IPS DF 6.9 (cell line): Measurements from ENCODE around the gene EIF3B.
"Not testable (repeated sequence)": the region's sequence is repeated elsewhere in the genome, so short reads cannot be mapped to it uniquely, and the experiment has no call there.

ENCODE experiments used
- DNase-seq: peaks from one replicate; pipeline ENCODE4 v3.0.0-alpha.2; 2013; ENCODE audit warnings: low read depth, low spot score
- H3K27ac ChIP-seq: one replicate; pipeline ENCODE4 v1.5.1; 2013; ENCODE audit warnings: low read length, control low read depth
- H3K27me3 ChIP-seq: 2 replicates; pipeline ENCODE4 v1.6.1; 2013; ENCODE audit warnings: mild to moderate bottlenecking, low read length; ENCODE audit not compliant: control insufficient read depth, insufficient read depth
- H3K36me3 ChIP-seq: 2 replicates; pipeline ENCODE4 v1.6.1; 2013; ENCODE audit warnings: low read length; ENCODE audit not compliant: control insufficient read depth, insufficient read depth
- H3K4me1 ChIP-seq: 2 replicates; pipeline ENCODE4 v1.6.1; 2013; ENCODE audit warnings: low read length; ENCODE audit not compliant: control insufficient read depth, insufficient read depth
- H3K4me3 ChIP-seq: 2 replicates; pipeline ENCODE4 v1.5.1; 2013; ENCODE audit warnings: mild to moderate bottlenecking, low read length
- H3K9me3 ChIP-seq: 2 replicates; pipeline ENCODE4 v1.6.1; 2013; ENCODE audit warnings: low read length, inconsistent platforms; ENCODE audit not compliant: control insufficient read depth, insufficient read depth
- WGBS: extraction: QIAGEN DNeasy Blood & Tissue Kit; methylation state at CpG from one replicate; pipeline ENCODE4 v1.1.7; 2013; ENCODE audit warnings: mixed read lengths, missing lambda C conversion rate; ENCODE audit not compliant: insufficient read length, insufficient coverage; 5-methylcytosine and 5-hydroxymethylcytosine counted together

Gene EIF3B

DNA sequence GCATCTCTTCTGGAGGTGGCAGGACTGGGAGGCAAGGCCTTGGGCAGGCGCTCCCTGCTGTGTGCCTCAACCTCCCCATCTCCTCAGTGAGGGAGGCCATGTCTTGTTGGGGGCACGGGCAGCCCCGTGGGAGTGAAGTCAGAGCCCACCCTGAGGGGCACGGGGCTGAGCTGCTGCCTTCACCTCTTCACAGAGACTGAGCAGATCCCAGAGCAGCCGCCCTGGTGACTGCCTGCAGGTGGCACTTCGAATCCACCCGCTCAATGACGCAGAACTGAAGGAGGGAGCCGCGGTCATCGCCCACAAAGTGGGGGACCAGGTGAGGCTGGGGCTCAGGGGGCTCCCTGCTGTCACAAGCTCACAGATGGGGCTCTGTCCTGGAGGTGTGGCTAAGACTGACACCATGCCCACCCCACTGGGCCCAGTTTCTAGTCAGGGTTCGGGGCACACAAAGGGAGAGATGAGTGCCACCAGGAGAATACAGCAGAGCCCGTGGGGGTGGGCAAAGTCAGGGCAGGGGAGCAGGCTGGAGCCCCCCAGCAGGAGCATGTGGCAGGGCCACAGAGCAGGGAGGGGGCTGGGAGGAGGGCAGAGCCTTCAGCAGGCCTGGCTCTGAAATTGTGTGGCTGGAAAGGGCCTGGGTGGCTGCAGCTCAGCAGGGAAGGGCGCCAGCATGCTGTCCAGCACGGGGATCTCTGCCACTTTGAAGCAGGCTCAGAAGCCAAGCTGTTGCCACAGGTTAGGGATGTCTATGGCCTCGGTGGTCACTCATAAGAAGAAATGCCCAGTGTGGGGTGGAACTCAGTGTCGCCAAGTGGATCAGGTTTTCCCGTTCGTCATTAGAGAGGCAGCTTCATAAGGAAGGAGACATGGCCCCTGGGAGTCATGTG, 30.0 kb downstream of the EIF3B start:
- H3K4me3 ChIP-seq = no peak overlapping the region
- H3K4me1 ChIP-seq = no peaks in the 10 kb centered on the region; the same call in none of the 2 replicates
- no peak for DNase-seq
- no peaks in the 10 kb centered on the region for H3K27me3 ChIP-seq
- H3K9me3 ChIP-seq = no peaks in the 10 kb centered on the region
- WGBS = no CpG with 5 or more reads among the region's 19 CpGs
- no peak overlapping the region for H3K27ac ChIP-seq
- H3K36me3 ChIP-seq = peaks cover 26% of the 10 kb centered on the region

DNA sequence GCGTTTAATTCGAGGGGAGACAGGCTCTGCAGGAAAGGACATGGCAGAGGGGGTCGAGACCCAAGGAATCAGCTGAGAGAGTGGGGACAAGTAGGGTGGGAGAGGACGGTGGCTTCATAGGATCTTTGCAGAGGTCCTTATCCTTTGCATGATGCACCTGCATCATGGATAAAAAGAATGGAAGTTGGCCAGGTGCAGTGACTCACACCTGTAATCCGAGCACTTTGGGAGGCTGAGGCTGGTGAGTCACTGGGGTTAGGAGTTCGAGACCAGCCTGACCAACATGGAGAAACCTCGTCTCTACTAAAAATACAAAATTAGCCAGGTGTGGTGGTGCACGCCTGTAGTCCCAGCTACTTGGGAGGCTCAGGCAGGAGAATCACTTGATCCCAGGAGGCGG, 31.5 kb downstream of the EIF3B start:
- no CpG with 5 or more reads among the region's 9 CpGs for WGBS
- H3K36me3 ChIP-seq = peaks cover 12% of the 10 kb centered on the region
- DNase-seq = not testable (repeated sequence)

DNA sequence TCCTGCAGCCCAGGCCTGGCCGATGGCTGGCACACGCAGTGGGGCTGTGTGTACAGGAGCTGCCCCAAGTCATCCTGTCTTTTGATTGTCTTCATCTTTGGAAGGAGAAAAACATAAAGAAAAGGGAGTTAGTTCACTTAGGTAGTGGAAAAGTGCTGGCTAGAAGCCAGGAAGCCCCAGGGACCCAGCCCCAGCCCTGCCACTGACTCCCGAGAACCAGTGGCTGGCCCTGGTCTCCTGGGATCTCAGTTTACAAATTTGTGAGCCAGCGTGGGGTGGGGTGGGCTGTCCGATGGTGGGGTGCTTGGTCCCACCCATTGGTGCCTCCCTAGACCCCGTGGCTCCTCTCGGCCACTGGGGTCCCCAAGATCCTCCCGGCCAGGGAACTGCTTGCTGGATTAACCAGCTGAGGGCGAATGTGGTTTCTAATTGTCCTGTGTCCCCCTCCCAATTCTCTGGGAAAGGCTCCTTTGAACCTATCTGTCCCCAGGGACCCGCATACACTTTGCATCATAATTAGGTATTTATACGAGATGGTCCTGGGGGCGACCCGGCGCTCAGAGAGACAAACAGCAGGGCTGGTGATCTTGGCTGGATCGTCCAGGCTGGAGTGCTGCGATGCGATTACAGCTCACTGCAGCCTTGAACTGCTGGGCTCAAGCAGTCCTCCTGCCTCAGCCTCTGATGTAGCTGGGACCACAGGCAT, 32.5 kb downstream of the EIF3B start:
- WGBS = no CpG with 5 or more reads among the region's 17 CpGs
- H3K27me3 ChIP-seq = no peaks in the 10 kb centered on the region
- no peak for DNase-seq
- no peaks in the 10 kb centered on the region for H3K9me3 ChIP-seq
- H3K27ac ChIP-seq = no peak overlapping the region
- no peak overlapping the region for H3K4me3 ChIP-seq
- no peaks in the 10 kb centered on the region; the same call in none of the 2 replicates for H3K4me1 ChIP-seq
- H3K36me3 ChIP-seq = peaks cover 4% of the 10 kb centered on the region; the same call in 1 of the 2 replicates

More for the DNA sequence above, 31.5 kb downstream of the EIF3B start:
- not testable (repeated sequence) for H3K27me3 ChIP-seq, H3K4me3 ChIP-seq, H3K27ac ChIP-seq, H3K9me3 ChIP-seq, H3K4me1 ChIP-seq

DNA sequence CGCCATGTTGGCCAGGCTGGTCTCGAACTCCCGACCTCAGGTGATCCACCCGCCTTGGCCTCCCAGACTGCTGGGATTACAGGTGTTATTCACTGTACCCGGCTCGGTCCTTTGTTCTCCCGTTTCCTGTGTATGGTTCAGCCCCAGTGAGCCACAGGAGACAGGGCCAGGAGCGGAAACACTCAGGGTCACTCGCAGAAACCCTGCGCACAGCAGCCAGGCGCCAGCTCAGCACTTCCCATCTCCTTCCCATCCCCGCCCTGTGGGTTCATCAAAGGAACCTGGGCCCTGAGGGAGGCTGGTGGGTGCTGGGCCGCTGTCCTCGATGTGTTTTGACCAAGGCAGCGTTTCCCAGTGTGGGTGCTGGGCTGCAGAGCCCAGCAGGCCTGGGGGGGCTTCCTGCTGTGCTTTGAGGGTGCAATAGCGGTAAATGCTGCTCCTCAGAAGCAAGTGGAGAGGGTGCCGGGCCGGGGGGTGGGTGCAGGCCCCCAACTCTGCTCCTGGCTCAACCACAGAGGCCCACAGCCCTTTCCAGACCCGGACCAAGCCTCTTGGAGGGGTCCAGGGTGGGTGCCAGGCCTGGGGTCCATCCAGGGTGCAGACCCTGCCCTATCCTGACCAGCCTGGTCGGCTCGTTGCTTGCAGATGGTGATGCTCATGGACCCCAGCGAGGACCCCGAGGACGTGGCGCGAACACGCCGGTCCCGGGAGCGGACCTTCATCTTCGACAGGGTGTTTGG, 33.4 kb downstream of the EIF3B start:
- H3K9me3 ChIP-seq = no peaks in the 10 kb centered on the region
- no peaks in the 10 kb centered on the region for H3K27me3 ChIP-seq
- H3K4me1 ChIP-seq = no peaks in the 10 kb centered on the region; the same call in none of the 2 replicates
- no CpG with 5 or more reads among the region's 31 CpGs for WGBS
- peaks cover 3% of the 10 kb centered on the region; the same call in 1 of the 2 replicates for H3K36me3 ChIP-seq
- DNase-seq = no peak
- no peak overlapping the region for H3K4me3 ChIP-seq
- H3K27ac ChIP-seq = no peak overlapping the region

DNA sequence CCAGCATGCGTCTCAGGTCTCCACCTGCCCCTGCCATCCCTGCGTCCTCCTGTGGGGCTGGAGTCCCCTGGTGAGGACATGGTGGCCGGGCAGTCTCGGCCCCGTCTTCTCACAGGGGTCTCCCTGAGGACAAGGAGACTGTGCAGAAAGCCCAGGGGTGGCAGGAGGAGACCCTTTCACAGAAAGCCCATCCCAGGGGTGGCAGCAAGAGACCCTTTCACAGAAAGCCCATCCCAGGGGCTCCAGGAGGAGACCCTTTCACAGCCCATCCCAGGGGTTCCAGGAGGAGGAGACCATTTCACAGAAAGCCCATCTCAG, 34.0 kb downstream of the EIF3B start:
- Histone ChIP-seq H3K36me3 (no peaks in the 10 kb centered on the region; the same call in 1 of the 2 replicates), H3K4me1 (no peaks in the 10 kb centered on the region; the same call in none of the 2 replicates), H3K27me3 (no peaks in the 10 kb centered on the region), H3K9me3 (no peaks in the 10 kb centered on the region), H3K27ac (no peak overlapping the region), H3K4me3 (no peak overlapping the region)
- no CpG with 5 or more reads among the region's 5 CpGs for WGBS
- no peak for DNase-seq

DNA sequence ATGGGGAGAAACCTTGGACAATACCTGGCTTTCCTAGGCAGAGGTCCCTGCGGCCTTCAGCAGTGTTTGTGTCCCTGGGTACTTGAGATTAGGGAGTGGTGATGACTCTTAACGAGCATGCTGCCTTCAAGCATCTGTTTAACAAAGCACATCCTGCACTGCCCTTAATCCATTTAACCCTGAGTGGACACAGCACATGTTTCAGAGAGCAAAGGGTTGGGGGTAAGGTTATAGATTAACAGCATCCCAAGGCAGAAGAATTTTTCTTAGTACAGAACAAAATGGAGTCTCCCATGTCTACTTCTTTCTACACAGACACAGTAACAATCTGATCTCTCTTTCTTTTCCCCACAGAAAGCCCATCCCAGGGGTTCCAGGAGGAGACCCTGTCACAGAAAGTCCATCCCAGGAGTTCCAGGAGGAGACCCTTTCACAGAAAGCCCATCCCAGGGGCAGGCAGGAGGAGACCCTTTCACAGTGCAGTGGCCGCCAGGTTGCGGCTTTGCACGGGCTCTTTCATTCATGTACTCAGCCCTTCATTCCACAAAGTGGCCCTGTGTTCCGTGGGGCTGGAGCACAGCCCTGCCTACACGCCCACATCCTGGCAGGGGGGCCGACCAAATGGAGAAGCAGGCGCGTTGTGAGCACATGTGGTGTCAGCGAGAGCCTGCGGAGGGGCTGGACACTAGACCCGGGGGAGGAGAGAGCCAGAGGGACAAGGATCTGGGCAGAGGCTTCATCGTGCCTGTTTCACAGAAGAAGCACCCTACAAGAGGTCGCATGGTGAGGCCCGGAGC, 35.6 kb downstream of the EIF3B start:
- no CpG with 5 or more reads among the region's 16 CpGs for whole genome bisulfite sequencing
- H3K9me3 ChIP-seq, H3K27me3 ChIP-seq, H3K27ac ChIP-seq, H3K4me3 ChIP-seq, H3K4me1 ChIP-seq, DNase-seq, H3K36me3 ChIP-seq: not testable (repeated sequence)

DNA sequence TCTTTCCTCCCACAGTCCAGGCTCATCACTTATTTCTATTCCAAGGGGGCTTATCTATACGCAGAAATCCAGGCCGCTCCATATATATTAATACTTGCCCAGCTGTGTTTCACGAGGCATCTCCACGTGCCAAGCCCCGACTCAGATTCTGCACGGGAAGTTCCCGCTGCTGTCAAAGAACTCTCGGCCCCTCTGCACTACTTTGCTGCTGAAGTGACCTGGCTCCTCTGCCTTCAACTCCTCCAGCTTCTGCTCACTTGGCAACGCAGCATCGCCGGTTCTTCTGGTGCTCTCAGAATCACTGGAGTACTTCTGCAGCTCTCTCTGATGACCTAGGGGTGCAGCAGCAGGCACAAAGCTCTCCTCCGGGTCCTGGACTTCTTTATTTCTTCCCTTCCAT, 39.1 kb downstream of the EIF3B start:
- DNase-seq = no peak
- Histone ChIP-seq H3K36me3 (no peaks in the 10 kb centered on the region), H3K9me3 (no peaks in the 10 kb centered on the region), H3K27me3 (no peaks in the 10 kb centered on the region), H3K4me3 (no peak overlapping the region), H3K4me1 (no peaks in the 10 kb centered on the region), H3K27ac (no peak overlapping the region)
- no CpG with 5 or more reads among the region's 12 CpGs for WGBS

DNA sequence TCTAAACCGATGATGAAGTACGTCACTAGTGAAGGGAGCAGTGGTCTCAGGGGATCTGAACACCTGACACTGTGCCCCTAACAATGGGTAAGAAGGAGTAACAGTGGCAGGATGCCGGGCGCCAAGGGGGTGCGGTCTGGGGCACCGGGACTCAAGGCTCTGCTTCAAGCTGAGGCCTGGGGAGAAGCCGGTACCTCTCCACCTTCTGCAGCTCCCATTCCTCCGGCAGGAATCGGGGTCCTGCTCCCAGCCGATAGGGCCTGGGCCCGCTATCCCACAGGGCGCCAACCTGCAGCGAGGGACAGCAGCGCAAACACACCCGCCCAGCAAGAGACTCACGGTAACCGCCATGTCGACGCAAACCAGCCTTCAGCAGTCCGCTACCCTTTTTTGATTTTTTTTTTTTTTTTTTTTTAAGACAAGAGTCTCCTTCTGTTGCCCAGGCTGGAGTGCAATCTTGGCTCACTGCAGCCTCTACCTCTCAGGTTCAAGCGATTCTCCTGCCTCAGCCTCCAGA, 40.0 kb downstream of the EIF3B start:
- Histone ChIP-seq H3K27ac (no peak overlapping the region), H3K36me3 (no peaks in the 10 kb centered on the region), H3K4me1 (no peaks in the 10 kb centered on the region), H3K27me3 (no peaks in the 10 kb centered on the region), H3K4me3 (no peak overlapping the region), H3K9me3 (no peaks in the 10 kb centered on the region)
- WGBS = no CpG with 5 or more reads among the region's 21 CpGs
- DNase-seq = no peak

DNA sequence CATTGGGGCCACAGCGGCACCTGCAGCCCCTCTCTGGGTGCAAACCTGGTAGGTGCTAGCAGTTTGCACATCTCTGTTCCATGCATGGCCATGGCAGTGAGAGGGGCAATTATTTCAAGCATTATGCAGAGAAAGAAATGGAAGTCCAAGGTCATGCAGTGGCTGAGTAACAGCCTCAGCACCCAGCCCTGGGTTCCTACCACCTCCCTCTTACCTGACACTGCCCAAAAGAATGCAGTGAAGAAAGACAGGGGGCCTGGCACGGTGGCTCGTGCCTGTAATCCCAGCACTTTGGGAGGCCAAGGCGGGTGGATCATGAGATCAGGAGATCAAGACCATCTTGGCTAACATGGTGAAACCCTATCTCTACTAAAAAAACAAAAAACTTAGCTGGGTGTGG, 43.9 kb downstream of the EIF3B start:
- peaks cover 5% of the 10 kb centered on the region; the same call in 1 of the 2 replicates for H3K4me1 ChIP-seq
- no peaks in the 10 kb centered on the region for H3K9me3 ChIP-seq
- DNase-seq = no peak
- H3K27me3 ChIP-seq = no peaks in the 10 kb centered on the region
- H3K4me3 ChIP-seq = no peak overlapping the region
- H3K27ac ChIP-seq = no peak overlapping the region
- no CpG with 5 or more reads among the region's 4 CpGs for WGBS
- H3K36me3 ChIP-seq = no peaks in the 10 kb centered on the region
